Umbilical cord (tissue), 2 donors: ENCODE results near the gene FAM72C. TPM values are rescaled to one million over a fixed set of nuclear protein-coding genes. Genes with fewer than 3 reads are reported as not detected.
"Not testable (repeated sequence)": the region's sequence is repeated elsewhere in the genome, so short reads cannot be mapped to it uniquely, and the experiment has no call there.

Experiments
- DNase-seq: peaks from one replicate; pipeline ENCODE4 v3.0.0-alpha.2; 2015; ENCODE audit warnings: low spot score
- total RNA-seq: library from RNA; depleted of rRNA; stranded (reverse); fragments of >200 nt; gene quantifications from one replicate; pipeline ENCODE4 v1.2.3, GENCODE V29; 2014; ENCODE audit warnings: low replicate concordance; ENCODE audit not compliant: insufficient read depth

Gene FAM72C
- total RNA-seq = 6.0 TPM

DNA sequence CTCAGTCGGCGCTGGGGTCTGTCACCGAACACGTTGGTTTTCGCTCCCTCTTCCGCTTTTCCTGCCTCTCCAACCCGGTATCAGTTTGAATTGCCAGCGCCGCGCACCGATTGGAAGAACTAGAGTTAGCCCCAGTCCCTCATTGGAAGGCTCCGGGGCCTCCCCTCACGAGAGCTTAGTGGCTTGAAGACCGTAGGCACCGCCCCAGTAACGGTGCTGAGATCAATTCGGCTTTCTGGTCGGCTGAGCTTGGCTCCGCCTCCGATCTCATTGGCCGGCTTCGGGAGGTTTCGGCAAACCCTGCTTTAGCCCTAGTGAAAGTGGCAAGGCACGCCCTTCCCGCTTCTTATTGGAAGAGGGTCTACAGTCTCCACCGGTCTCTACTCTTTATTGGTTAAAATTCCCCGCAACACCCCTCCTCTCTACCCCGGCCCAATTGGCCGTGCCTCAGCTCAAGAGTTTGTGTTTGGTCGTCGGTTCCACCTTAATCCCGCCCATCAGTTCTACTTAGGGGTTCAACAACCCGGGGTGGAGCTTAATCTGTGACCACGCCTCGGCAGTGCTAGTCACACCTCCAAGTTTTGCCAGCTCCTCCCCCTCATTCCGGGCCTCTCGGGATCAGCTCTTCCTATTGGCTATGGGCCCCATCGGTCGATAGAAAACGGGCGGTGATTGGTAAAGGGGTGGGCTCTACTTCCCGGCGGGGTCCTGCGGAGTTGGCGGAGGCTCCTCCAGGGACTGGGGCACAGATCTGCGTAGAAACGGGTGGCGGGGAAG lies at the start of gene FAM72C:
Gene FAM72C (minus strand): TSS at position 63 of the 777 bp plus-strand sequence. CDS start 845 bp downstream, outside the sequence.
- not testable (repeated sequence) for DNase-seq

GRCh38 chr1:144020001-144020738 lies 48.4 kb upstream of the FAM72C start:
- not testable (repeated sequence) for DNase-seq

DNA sequence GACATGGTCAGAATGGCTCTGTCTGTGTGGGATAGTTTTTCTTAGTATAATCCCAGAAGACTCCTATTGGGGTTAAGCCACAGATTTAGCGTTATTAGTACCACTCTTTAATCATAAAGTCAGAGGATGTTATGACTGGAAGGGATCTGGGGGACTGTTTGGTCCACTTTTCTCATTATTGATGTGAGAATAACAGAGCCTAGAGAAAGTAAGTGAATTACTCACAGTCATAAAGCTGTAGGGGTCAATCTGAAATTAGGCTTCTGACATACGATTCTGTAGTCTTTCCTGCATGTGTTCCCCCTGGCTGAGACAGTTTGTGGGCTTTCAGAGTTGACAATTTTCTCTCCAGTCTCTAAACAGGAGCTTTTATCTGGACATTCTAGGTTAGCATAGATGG lies 47.3 kb upstream of the FAM72C start:
- not testable (repeated sequence) for DNase-seq

DNA sequence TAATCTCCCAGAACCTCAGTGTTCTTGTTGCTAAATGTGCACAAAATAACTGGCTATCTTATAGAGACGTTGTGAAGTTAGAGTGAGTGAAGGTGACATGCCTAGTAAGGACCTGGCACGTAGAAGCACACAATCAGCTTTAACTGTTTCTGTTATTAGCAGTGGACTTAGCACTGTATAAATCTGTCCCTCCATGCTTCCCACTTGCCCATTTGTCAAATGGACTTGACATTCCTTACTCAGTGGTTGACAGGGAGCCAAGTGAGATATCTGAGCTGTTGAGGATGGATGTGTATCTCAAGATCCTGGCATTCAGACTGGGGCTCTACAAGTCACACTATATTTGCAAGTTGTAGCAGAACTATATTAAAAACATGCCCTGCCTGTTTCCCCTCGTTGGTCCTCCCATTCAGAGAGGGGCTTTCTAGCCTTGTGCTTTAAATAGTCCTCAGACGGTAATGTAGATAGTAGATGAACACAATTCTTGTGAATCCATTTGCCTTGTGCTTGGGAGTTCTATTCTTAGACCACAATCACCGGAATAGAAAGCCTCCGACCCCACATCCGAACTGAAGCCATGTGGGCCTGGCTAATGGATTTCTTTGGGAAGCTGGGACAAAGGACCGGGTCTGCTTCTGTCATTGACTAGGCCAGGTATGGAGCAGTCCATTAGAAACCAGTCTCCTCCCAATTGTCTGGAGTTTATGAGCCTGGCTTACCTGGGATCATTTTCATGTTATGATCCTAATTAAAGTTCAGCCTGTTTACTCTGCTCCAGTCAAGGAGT lies 43.6 kb upstream of the FAM72C start:
- peak; percentile 0 for DNase-seq

DNA sequence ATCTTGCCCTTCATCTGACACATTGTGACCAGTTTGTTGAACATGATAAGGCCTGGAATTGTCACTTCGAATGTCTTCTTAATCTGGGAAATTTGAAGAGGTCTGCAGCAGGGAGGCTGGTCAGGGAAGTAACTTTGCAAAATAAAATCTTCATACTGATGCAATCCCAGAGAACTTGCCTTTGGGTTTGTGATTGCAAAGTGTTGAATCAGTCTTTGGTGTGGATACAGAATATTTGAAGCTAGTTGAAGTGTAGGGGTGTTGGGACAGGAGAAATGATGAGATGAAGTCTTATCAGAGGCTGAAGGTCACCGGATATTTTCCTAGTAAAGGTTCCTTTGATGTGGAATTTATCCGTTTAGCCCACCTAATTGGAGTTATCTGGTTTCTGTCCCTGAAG lies 42.7 kb upstream of the FAM72C start:
- DNase-seq = not testable (repeated sequence)

DNA sequence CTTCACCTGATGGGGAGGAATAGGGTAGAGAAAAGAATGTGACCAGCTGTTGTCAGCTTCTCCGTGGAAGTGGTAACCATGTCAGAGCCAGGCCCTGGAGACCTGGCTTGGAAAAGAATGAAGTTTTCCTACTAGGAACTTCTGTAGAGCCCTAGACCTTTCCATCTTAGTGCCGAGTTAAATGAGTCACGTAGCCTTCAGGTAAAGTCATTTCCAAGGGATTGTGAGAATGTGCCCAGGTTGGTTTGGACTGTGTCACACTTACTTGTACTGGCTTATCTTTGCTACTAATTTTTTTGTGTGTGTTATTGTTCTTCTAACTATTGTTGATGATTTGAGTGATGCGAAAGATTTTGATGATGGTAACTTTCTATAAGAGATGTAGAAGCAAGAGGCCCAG lies 42.3 kb upstream of the FAM72C start:
- DNase-seq = not testable (repeated sequence)

GRCh38 chr1:144012168-144012733 lies 40.5 kb upstream of the FAM72C start:
- not testable (repeated sequence) for DNase-seq

- DNase-seq = not testable (repeated sequence)
Observed at GRCh38 chr1:144009410-144009809, 37.6 kb upstream of the FAM72C start.

- DNase-seq = not testable (repeated sequence)
Observed at GRCh38 chr1:144004259-144004658, 32.5 kb upstream of the FAM72C start.

DNA sequence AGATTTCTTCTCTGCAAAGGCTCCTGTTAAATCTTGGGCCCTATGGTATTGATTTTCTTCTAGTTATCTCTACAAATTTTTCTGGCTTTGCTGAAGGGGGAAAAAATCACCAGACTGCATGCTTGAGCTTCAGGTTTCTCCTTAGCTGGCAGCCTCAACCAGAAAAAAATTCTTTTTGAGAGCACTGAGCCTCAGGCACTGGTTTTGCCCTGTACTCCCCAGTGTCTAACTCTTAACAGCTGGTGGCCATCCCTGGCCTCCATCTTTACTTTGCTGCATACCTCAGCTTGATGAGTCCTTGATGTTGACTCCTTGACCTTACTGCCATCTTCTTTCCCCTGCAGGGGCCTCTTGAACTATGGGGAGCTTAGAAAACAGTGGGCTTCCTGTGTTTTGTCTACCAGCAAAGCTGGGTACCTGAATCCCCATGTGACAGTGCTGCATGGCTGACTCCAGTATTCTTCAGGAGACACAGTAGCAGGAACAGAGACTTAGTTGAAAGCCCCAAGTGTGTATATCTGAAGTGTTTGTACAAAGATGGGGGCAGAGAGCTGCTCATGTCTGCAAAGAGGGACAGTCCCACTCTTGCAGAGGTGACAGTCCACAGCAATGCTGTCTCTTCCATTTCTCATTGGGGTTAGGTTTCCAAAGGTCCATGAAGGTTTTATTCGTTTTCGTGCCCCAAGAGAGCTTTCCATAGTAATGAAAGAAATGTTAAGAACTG lies 31.7 kb upstream of the FAM72C start:
- not testable (repeated sequence) for DNase-seq

DNA sequence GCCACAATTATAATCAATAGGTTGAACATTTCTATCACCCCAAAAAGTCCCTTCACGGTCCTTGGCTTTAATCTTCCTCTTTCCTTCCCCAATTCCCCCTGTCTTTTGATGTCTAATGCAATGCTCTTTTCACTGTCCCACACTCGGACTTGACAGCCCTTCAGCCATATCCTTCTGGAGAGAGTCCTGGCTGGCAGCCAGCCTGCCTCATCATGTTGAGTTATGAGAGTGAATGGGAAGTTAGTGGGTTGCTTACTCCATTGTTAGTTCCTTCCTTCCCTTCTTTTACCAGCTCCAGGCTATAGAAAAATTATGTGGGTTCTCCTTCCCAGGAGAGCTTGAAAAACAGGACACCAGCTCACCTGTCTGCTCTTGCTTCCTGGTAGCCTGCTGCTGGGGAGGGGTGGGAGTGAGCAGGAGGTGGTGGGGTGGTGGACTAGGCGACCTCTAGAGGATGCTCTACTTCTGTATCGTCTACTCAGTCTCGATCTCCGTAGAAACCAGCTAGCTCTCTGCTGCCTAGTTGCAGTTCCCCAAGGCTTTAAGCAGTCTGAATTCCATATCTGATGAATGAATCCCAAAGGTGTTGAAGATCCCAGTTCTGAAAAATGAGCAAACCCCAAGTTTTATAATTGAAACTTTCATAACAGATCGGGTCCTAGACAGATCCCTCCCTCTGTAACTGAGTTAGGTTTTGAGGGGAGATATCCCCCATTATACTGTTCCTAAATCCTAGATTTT lies 30.5 kb upstream of the FAM72C start:
- not testable (repeated sequence) for DNase-seq

DNA sequence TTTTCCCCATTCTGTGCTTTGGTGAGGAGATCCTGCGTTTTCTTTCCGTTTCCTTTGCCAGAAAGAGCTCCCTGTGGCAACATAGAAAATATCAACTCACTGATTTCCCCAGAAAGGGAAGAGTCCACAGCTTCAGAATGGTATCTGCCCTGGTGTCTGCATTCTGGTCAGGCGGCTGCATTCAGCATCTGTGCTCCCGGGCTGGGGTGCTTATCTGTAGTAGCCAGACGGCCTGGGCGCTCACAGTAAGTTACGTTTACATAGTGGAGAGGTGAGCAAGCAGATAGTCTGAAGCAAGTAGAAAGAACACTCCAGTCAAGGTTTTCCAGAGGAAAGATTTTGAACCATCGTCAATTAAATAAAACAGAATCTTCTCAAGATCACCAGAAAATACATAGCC lies 29.3 kb upstream of the FAM72C start:
- DNase-seq = not testable (repeated sequence)

DNA sequence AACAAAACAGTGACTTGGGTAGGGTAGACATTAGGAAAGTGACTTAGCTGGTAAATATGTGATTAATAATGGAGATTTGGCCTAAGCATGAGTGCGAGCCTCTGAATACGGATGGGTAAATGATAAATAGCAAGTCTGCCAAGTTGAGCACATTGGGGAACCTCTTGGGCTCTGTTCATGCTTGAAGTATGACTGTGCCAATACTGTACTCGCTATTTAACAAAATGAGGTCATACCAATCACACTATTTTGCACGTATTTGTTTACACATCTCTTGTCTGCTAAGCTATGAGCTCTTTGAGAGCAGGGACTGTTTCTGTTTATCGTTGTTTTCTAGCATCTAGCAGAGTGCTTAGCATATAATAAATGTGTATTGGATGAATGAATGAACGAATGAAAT lies 24.2 kb upstream of the FAM72C start:
- DNase-seq = not testable (repeated sequence)

DNA sequence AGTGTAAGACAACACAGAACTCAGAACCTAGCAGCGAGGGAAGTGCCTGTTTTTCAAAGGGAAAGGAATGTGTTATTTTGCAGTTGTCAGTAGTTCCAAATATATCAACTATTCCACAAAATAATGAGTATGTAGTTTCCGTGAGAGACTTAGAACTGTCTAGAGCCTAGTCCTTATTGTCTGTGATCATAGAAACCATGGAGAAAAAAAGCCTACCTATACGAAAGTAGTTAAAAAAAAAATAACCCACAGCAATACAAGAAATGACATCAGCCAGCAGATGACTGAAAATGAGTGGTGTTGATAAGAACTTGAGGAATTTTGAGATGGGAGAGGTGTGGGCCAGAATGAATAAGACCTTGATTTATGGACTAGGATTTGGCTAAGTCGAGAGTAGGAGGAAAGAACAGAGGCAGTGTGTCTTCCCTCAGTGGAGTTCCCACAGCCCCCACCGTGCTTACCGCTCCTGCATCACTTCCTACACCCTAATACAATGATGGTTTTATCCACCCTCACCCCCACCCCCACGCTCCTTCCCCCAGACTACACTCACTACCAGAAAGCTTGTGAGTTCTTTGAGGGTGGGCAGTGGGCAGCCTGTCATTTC lies 21.6 kb upstream of the FAM72C start:
- not testable (repeated sequence) for DNase-seq

GRCh38 chr1:143990699-143991098 lies 18.9 kb upstream of the FAM72C start:
- DNase-seq = not testable (repeated sequence)

DNA sequence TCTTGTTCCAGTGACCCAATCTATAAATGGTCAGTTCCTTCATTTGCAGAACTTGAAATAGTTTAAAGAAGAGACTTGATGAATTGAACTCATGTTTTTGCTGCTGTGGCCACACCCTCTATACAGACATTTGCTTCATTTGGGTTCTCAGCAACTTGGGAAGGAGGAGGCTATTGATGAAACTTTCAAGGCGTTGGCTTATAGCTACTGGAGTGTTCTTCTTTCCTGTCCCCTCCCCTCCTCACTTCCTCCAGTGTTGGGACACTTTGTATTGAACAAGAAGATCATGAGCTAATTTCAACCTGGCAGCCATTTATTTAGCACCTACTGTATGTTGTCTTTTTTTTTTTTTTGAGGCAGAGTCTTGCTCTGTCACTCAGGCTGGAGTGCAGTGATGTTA lies 17.9 kb upstream of the FAM72C start:
- DNase-seq = not testable (repeated sequence)

GRCh38 chr1:143989427-143989712 lies 17.6 kb upstream of the FAM72C start:
- not testable (repeated sequence) for DNase-seq

DNA sequence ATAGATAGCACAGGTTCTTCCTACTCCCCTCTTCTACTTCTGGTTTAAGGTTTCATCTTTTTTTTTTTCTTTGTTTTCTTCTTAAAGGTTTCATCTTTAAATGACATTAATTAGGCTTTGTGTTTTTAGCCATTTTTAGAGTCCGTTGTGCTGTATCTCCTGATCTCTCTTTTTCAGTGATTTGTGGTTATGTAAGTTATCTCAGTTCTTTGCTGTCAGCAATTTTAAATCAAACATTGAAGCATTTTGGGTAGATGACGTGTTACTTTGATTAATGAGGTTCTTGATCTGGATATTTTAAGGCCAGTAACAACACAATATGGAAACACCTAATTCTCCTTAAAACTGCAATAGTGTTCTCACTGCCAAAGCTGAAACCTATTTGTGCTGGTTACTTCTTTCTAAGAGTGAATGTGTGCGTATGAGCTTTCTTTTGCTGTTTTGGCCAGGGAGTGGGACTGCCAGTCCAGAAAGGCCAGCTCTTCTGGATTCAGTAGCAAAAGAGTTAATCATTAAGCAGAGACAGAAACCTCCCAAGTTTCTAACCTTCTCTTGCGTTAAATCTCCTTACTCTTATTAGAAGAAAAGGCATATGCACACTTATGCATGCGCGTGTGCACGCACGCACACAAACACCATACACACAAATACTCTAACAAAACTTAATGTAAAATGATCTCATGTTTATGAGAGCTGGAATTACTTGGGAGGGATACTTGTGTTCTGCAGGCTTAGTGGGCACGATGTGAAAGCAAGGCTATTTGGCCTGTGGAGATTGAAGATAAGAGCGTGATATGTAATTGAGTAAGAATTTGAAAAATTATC lies 17.0 kb upstream of the FAM72C start:
- not testable (repeated sequence) for DNase-seq

DNA sequence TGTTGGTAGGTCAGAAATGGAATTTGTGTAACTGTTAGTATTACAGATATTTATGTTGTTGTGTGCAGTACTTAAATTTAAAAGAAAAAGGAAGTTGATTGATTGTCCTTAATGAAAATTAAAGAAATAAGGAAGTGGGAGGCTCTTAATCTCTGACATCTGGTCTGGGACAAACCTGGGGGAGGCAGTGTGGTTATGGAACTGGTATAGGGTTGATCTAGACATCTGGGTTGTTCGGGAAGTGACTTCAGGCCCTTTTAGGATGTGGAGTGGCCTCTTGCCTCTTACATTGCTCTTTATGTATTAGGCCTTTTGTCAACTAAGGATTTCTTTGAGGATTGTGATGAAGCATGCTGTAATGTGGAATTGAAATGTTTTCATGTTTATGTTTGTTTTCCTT lies 16.1 kb upstream of the FAM72C start:
- DNase-seq = not testable (repeated sequence)
